Type B pancreatic cell (in vitro differentiated cells): ENCODE measurements around the gene MYO9A. TPM values are rescaled to one million over a fixed set of nuclear protein-coding genes. Genes with fewer than 3 reads are reported as not detected.
A peak's percentile ranks its signal among the peaks of the same experiment; 100 is the strongest.

ENCODE experiments used
- DNase-seq: peaks from one replicate; pipeline ENCODE4 v3.0.0; 2021; ENCODE audit warnings: mixed read lengths; ENCODE audit not compliant: unreplicated experiment; ENCODE audit errors: extremely low spot score
- H3K27ac Mint-ChIP-seq: 2 replicates; pipeline ENCODE4 v1.8.0; 2021; ENCODE audit warnings: mild to moderate bottlenecking, mixed read lengths
- H3K27me3 Mint-ChIP-seq: 2 replicates; pipeline ENCODE4 v1.8.0; 2021; ENCODE audit warnings: mixed read lengths
- H3K36me3 Mint-ChIP-seq: 2 replicates; pipeline ENCODE4 v1.8.0; 2021; ENCODE audit warnings: mixed read lengths
- H3K4me1 Mint-ChIP-seq: one replicate; pipeline ENCODE4 v1.8.0; 2021; ENCODE audit warnings: mixed read lengths; ENCODE audit not compliant: unreplicated experiment
- H3K4me3 Mint-ChIP-seq: 2 replicates; pipeline ENCODE4 v1.8.0; 2021; ENCODE audit warnings: mild to moderate bottlenecking, mixed read lengths
- H3K9me3 Mint-ChIP-seq: 2 replicates; pipeline ENCODE4 v1.8.0; 2021; ENCODE audit warnings: mixed read lengths
- CTCF ChIP-seq: fragments of 200-600 bp; sonication (generic); conservative IDR thresholded peaks from 2 replicates; pipeline ENCODE4 v1.5.0; 2021; ENCODE audit warnings: antibody characterized with exemption, mild to moderate bottlenecking
- total RNA-seq: library from RNA; stranded (reverse); gene quantifications from 2 replicates; pipeline ENCODE4 v1.2.1, GENCODE V29; 2021; ENCODE audit warnings: low replicate concordance

The MYO9A gene
- total RNA-seq, 1 donor from 2014 or later: 43.4 TPM

GRCh38 chr15:72155003-72155621 is 37.2 kb upstream of the MYO9A start:
- H3K36me3 Mint-ChIP-seq: no peaks in the 10 kb centered on the region
- H3K4me3 Mint-ChIP-seq: peak overlapping the region; percentile 80
- no peaks in the 10 kb centered on the region for H3K9me3 Mint-ChIP-seq
- H3K27ac Mint-ChIP-seq: peak overlapping the region; percentile 62
- TF ChIP-seq CTCF: no peak
- H3K27me3 Mint-ChIP-seq: no peaks in the 10 kb centered on the region
- no peak for DNase-seq
- peaks cover 10% of the 10 kb centered on the region for H3K4me1 Mint-ChIP-seq

DNA sequence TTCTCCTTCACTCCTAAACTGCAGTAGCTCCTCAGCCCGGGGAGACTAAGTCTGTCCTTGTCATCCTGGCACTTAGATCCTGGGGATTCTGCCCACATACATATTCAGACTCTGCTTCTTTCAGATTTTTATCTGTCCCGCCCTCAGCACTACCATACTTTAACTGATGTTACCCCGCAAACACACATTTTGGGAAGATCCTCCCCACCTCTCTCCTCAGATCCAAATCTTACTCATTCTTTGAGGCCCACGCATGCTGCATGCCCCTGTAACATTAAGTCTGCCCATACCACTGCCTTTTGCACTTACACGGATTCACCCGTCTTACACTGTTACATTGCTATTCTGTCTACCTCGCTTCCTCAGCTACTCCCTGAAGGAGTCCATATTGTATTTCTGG is 36.4 kb upstream of the MYO9A start:
- Mint-ChIP-seq H3K4me3 (no peak overlapping the region), H3K9me3 (no peaks in the 10 kb centered on the region), H3K27ac (no peak overlapping the region), H3K4me1 (peaks cover 10% of the 10 kb centered on the region), H3K36me3 (no peaks in the 10 kb centered on the region), H3K27me3 (no peaks in the 10 kb centered on the region)
- TF ChIP-seq CTCF: no peak
- no peak for DNase-seq

DNA sequence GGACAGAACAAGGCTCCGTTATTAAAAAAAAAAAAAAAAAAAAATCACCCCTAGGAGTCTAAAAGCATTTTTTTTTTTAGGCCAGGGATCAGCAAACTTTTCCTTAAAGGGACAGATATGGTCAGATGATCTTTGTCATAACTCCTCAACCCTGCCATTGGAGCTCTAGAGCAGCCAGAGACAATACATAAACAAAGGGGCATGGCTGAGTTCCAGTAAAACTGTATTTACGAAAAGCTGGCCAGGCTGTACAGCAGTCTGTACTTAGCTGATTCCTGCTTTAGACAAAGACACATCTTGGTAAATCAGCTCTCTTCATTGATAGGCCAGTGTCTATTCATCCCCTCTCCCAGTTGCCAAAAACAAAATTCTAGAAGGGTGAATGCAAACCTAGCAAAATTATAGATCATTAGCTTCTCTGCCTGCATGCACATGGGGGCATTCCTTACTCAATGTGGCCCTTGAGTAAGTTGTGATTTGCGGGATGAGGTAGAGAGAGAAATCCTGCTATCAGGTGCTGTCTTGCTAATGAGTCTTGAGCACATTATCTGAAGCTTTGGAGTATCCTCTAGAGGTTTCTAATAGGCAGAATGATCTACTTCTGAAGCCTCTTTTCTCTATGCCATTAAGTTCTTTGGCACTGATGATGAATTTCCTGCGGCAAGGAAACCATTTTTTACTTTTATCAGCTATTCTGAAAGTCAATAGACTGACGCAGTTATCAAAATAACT is 35.5 kb upstream of the MYO9A start:
- no peak overlapping the region for H3K27ac Mint-ChIP-seq
- no peaks in the 10 kb centered on the region for H3K36me3 Mint-ChIP-seq
- H3K4me1 Mint-ChIP-seq: peaks cover 10% of the 10 kb centered on the region
- DNase-seq: no peak
- no peaks in the 10 kb centered on the region for H3K27me3 Mint-ChIP-seq
- no peak overlapping the region for H3K4me3 Mint-ChIP-seq
- H3K9me3 Mint-ChIP-seq: no peaks in the 10 kb centered on the region
- TF ChIP-seq CTCF: no peak

DNA sequence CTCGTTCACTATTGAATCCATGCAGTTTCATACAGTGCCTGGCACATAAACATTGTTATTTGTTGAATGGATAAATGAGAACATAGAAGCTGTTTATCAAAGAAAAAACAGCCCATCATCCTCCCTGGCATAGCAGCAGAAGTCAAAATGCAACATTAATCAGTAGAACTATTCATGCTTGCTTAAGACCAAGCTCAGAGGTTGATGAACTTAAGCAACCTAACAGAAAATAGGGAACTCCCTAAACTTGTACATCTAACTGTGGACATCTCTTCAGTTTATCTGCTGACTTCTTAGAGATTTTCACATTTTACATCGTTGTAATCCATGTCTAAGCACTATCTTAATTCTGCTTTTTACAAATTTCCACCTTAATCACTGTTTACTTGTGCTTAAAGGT is 29.5 kb upstream of the MYO9A start:
- Mint-ChIP-seq H3K9me3 (no peaks in the 10 kb centered on the region), H3K27me3 (no peaks in the 10 kb centered on the region), H3K36me3 (no peaks in the 10 kb centered on the region), H3K27ac (no peak overlapping the region), H3K4me3 (no peak overlapping the region), H3K4me1 (no peaks in the 10 kb centered on the region)
- no peak for DNase-seq
- TF ChIP-seq CTCF: no peak

DNA sequence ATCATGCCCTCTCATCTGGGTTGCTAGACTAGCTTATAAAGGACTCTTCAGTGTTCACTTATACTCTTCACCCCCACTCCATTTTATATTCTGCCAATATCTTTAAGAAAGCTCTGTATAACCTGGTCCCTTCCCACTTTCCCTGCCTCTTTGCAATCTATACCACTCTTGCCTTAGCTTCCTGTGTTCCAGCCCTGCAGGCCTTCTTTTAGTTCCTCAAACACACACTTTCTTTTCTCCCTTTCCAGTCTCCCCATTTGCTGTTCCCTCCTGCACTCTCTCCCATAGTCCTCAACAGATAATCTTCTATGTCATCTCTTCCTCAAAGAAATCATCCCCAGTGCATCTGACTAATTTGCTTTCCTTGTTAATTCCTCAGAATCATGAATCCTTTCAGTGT is 29.0 kb upstream of the MYO9A start:
- Mint-ChIP-seq H3K27me3 (no peaks in the 10 kb centered on the region), H3K36me3 (no peaks in the 10 kb centered on the region), H3K4me3 (no peak overlapping the region), H3K4me1 (no peaks in the 10 kb centered on the region), H3K27ac (no peak overlapping the region), H3K9me3 (no peaks in the 10 kb centered on the region)
- DNase-seq: no peak
- no peak for TF ChIP-seq CTCF
